K562 (cell line): ENCODE results near the gene GLUL. TPM values are rescaled to one million over a fixed set of nuclear protein-coding genes. Genes with fewer than 3 reads are reported as not detected.

Experiments used
- ATAC-seq: fragments of 200-7000 bp; cut with Tn5 transposase; 3 replicates; pipeline ENCODE4 v1.9.1; 2020; ENCODE audit warnings: moderate library complexity
- BruUV-seq: library from RNA; stranded (reverse); fragments of 400-500 nt; replicated peaks from 2 replicates; lab custom pipeline; 2021; lab: Mats Ljungman, UMichigan
- CTCF ChIA-PET: fragments of 300-600 bp; formaldehyde crosslinking; extraction: SDS; loops from one replicate; lab custom pipeline; 2021; ENCODE audit warnings: low intra/inter-chr PET ratio; lab: Yijun Ruan, JAX
- POLR2A ChIA-PET: fragments of 300-600, 350-650 bp; sonication (Branson Sonifier 250); formaldehyde crosslinking; extraction: SDS; loops from one replicate; lab custom pipeline; 2021; ENCODE audit warnings: antibody characterized with exemption, inconsistent platforms; lab: Yijun Ruan, JAX
- DNase-seq, 4 experiments: peaks; one replicate each; pipeline versions ENCODE4 v3.0.0 to v3.0.0-alpha.2; 2011 to 2018; ENCODE audit warnings: low spot score in 3 of 4, mixed read lengths in 3 of 4; ENCODE audit errors: extremely low read depth in 1 of 4
- FAIRE-seq: peaks from 2 replicates; lab custom pipeline; 2011; peaks lifted over from hg19 to GRCh38; lab: Jason Lieb, UNC
- H2AFZ ChIP-seq: 2 replicates; pipeline ENCODE4 v1.6.0; 2011; ENCODE audit warnings: low read depth, low read length, control low read depth, inconsistent platforms
- H3K27ac ChIP-seq: fragments of 200-600 bp; 3 replicates; pipeline ENCODE4 v1.8.0; 2011; ENCODE audit warnings: low read depth, mild to moderate bottlenecking, control low read depth, inconsistent platforms, low read length, moderate library complexity, mixed read lengths; ENCODE audit errors: extremely low read depth
- H3K27me3 ChIP-seq, 2 experiments: fragments of 300-600 bp in 1 of 2; 2 replicates in 1 of 2; 3 replicates in 1 of 2; pipeline versions ENCODE4 v1.6.0 to v1.8.0; 2011; ENCODE audit warnings: inconsistent platforms in 2 of 2, low read length in 2 of 2, mild to moderate bottlenecking in 1 of 2, mixed read lengths in 1 of 2, moderate library complexity in 1 of 2; ENCODE audit not compliant: control insufficient read depth in 2 of 2, insufficient read depth in 2 of 2
- H3K36me3 ChIP-seq: fragments of 300-600 bp; 3 replicates; pipeline ENCODE4 v1.8.0; 2011; ENCODE audit warnings: mild to moderate bottlenecking, low read length, inconsistent platforms; ENCODE audit not compliant: control insufficient read depth, insufficient read depth
- H3K4me1 ChIP-seq, 2 experiments: fragments of 200-600 bp in 1 of 2; replicated peaks in 1 of 2; 2 replicates in 1 of 2; 3 replicates in 1 of 2; pipeline versions ENCODE4 v1.5.1 to v1.8.0; 2011; ENCODE audit warnings: inconsistent platforms in 2 of 2, low read length in 2 of 2, mild to moderate bottlenecking in 1 of 2, mixed read lengths in 1 of 2, moderate library complexity in 1 of 2; ENCODE audit not compliant: control insufficient read depth in 2 of 2, insufficient read depth in 2 of 2
- H3K4me2 ChIP-seq: 2 replicates; pipeline ENCODE4 v1.6.1; 2011; ENCODE audit warnings: low read length, control low read depth, inconsistent platforms, mixed read lengths; ENCODE audit not compliant: insufficient read depth
- H3K4me3 ChIP-seq: fragments of 200-600 bp; sonication (generic), shearing (Covaris generic); 2 replicates; pipeline ENCODE4 v1.5.1; 2016; ENCODE audit warnings: control low read depth, inconsistent platforms
- H3K79me2 ChIP-seq: fragments of 200-600 bp; 3 replicates; pipeline ENCODE4 v1.8.0; 2011; ENCODE audit warnings: low read length, inconsistent platforms; ENCODE audit not compliant: control insufficient read depth, insufficient read depth
- H3K9ac ChIP-seq, 2 experiments: 2 replicates each; pipeline versions ENCODE4 v1.6.0 to v1.6.1; 2011; ENCODE audit warnings: low read depth in 2 of 2, low read length in 2 of 2, control low read depth in 1 of 2, inconsistent platforms in 1 of 2, mild to moderate bottlenecking in 1 of 2, mixed read lengths in 1 of 2; ENCODE audit not compliant: insufficient read depth in 1 of 2
- H3K9me1 ChIP-seq: one replicate; pipeline ENCODE4 v1.6.0; 2011; ENCODE audit warnings: inconsistent platforms, mild to moderate bottlenecking, low read length, moderate library complexity; ENCODE audit not compliant: control insufficient read depth, insufficient read depth
- H3K9me3 ChIP-seq: replicated peaks from 2 replicates; pipeline ENCODE4 v1.5.1; 2011; ENCODE audit warnings: low read depth, low read length, inconsistent platforms; ENCODE audit not compliant: control insufficient read depth, insufficient read depth
- H4K20me1 ChIP-seq: replicated peaks from 2 replicates; pipeline ENCODE4 v1.6.1; 2011; ENCODE audit warnings: low read length, inconsistent platforms, mixed read lengths; ENCODE audit not compliant: control insufficient read depth, insufficient read depth
- ADNP ChIP-seq: fragments of 200-800 bp; sonication (Bioruptor generic); IDR thresholded peaks from 2 replicates; pipeline ENCODE4 v1.6.1; 2016; ENCODE audit warnings: missing genetic modification characterization, missing compliant biosample characterization
- CEBPG ChIP-seq, 3 experiments: fragments of 200-800 bp in 1 of 3; sonication (Bioruptor generic) in 1 of 3; sonication (generic) in 1 of 3; formaldehyde crosslinking in 1 of 3; IDR thresholded peaks in 2 of 3; conservative IDR thresholded peaks in 1 of 3; 2 replicates each; pipeline versions ENCODE4 v1.6.1 to v1.8.0; 2016 to 2022; ENCODE audit warnings: missing compliant biosample characterization in 2 of 3, missing genetic modification characterization in 2 of 3, mild to moderate bottlenecking in 1 of 3, missing genetic modification reagents in 1 of 3
- KHSRP ChIP-seq: fragments of 450-650 bp; IDR thresholded peaks from 2 replicates; pipeline ENCODE4 v1.6.1; 2017
- L3MBTL2 ChIP-seq: fragments of 450-650 bp; IDR thresholded peaks from 2 replicates; pipeline ENCODE4 v1.6.1; 2016; ENCODE audit warnings: mild to moderate bottlenecking, moderate library complexity
- MCM7 ChIP-seq, 2 experiments: fragments of 450-650 bp; IDR thresholded peaks; 2 replicates each; pipeline ENCODE4 v1.6.1; 2016 to 2018
- MXI1 ChIP-seq: IDR thresholded peaks from 2 replicates; pipeline ENCODE4 v1.6.1; 2011; ENCODE audit warnings: low read depth, mild to moderate bottlenecking, improper control_type of control experiment, low read length
- NFIX ChIP-seq: fragments of 250-450 bp; sonication (Bioruptor Pico); IDR thresholded peaks from 2 replicates; pipeline ENCODE4 v1.4.0; 2020; ENCODE audit warnings: low read depth, mild to moderate bottlenecking, moderate library complexity
- NR4A1 ChIP-seq, 2 experiments: fragments of 250-450 bp in 1 of 2; fragments of 450-650 bp in 1 of 2; sonication (Bioruptor Pico) in 1 of 2; IDR thresholded peaks; 2 replicates each; pipeline versions ENCODE4 v1.4.0 to v1.6.1; 2016 to 2020; ENCODE audit warnings: mild to moderate bottlenecking in 2 of 2, missing compliant biosample characterization in 1 of 2, missing genetic modification characterization in 1 of 2, moderate library complexity in 1 of 2
- RBM15 ChIP-seq: fragments of 200-400 bp; formaldehyde crosslinking; IDR thresholded peaks from 2 replicates; pipeline ENCODE4 v1.6.1; 2018; ENCODE audit warnings: mild to moderate bottlenecking, low read length, moderate library complexity; ENCODE audit not compliant: insufficient read depth
- RBM34 ChIP-seq: fragments of 200-400 bp; formaldehyde crosslinking; IDR thresholded peaks from 2 replicates; pipeline ENCODE4 v1.6.1; 2018; ENCODE audit warnings: low read length, borderline replicate concordance; ENCODE audit not compliant: insufficient read depth
- SUPT5H ChIP-seq: fragments of 450-650 bp; IDR thresholded peaks from 2 replicates; pipeline ENCODE4 v1.6.1; 2016
- TBP ChIP-seq: optimal IDR thresholded peaks from 2 replicates; pipeline ENCODE3; 2011; ENCODE audit warnings: low read depth, low read length, improper control_type of control experiment
- TGIF2 ChIP-seq: sonication (generic); formaldehyde crosslinking; IDR thresholded peaks from 2 replicates; pipeline ENCODE4 v1.8.1; 2022; ENCODE audit warnings: mild to moderate bottlenecking, missing genetic modification reagents, moderate library complexity
- ZNF12 ChIP-seq: sonication (generic); formaldehyde crosslinking; IDR thresholded peaks from 2 replicates; pipeline ENCODE4 v1.4.0; 2020; ENCODE audit warnings: mild to moderate bottlenecking, missing genetic modification reagents
- ZNF146 ChIP-seq: IDR thresholded peaks from one replicate; pipeline ENCODE4 v1.6.1; 2018; ENCODE audit warnings: missing compliant biosample characterization; ENCODE audit not compliant: unreplicated experiment
- ZNF239 ChIP-seq: fragments of 250-450 bp; sonication (Bioruptor Pico); IDR thresholded peaks from 2 replicates; pipeline ENCODE4 v1.4.0; 2020; ENCODE audit warnings: mild to moderate bottlenecking
- ZNF717 ChIP-seq: fragments of 250-450 bp; sonication (Bioruptor Pico); IDR thresholded peaks from 2 replicates; pipeline ENCODE4 v1.5.0; 2021
- WGBS: fragments of 100-300 bp; shearing (Covaris generic); methylation state at CpG from one replicate; pipeline ENCODE4 v1.1.6; 2016; ENCODE audit warnings: low coverage, mixed read lengths; ENCODE audit not compliant: insufficient coverage; ENCODE audit errors: missing lambda C conversion rate; 5-methylcytosine and 5-hydroxymethylcytosine counted together
- in situ Hi-C: fragments of 300-500 bp; cut with MboI; formaldehyde crosslinking; loops from 4 replicates; pipeline ENCODE4 v1.15.0; 2018; ENCODE audit warnings: inconsistent platforms, mixed read lengths
- intact Hi-C: fragments of 100-400 bp; cut with micrococcal nuclease; formaldehyde crosslinking; loops from 2 replicates; pipeline ENCODE4 v1.14.2; 2022
- polyA plus RNA-seq, 8 experiments: library from polyadenylated mRNA; depleted of rRNA in 4 of 8; stranded (reverse) in 5 of 8; unstranded in 3 of 8; fragments of >200 nt; fragmentation: Nextera tagmentation in 2 of 8; fragmentation: Illumina TruSeq in 1 of 8; extraction: Ambion mirVana in 2 of 8; extraction: Trizol in 1 of 8; gene quantifications; 2 replicates each; pipeline versions ENCODE4 v1.2.1 to v1.2.3, GENCODE V29; 2011 to 2014; ENCODE audit warnings: inconsistent platforms in 1 of 8, missing spikeins in 1 of 8
- total RNA-seq, 7 experiments: library from RNA; depleted of rRNA in 6 of 7; stranded (reverse); fragments of >200 nt in 6 of 7; fragmentation: Illumina TruSeq in 2 of 7; extraction: Trizol in 2 of 7; gene quantifications; 2 replicates each; pipeline versions ENCODE4 v1.2.1 to v1.2.3, GENCODE V29; 2011 to 2021; ENCODE audit warnings: low replicate concordance in 1 of 7
- TF ChIP-seq, protein P1 (sequence below), 3 experiments: IDR thresholded peaks in 2 of 3; conservative IDR thresholded peaks in 1 of 3; 2 replicates each; pipeline ENCODE4 v1.5.1; 2011 to 2012; ENCODE audit warnings: low read length in 3 of 3, mild to moderate bottlenecking in 3 of 3, control low read depth in 2 of 3, improper control_type of control experiment in 1 of 3, inconsistent platforms in 1 of 3, low read depth in 1 of 3, mixed read lengths in 1 of 3, moderate library complexity in 1 of 3; ENCODE audit not compliant: insufficient read depth in 2 of 3
- TF ChIP-seq, protein P2 (sequence below): sonication (generic); formaldehyde crosslinking; IDR thresholded peaks from 2 replicates; pipeline ENCODE4 v1.8.0; 2022; ENCODE audit warnings: mild to moderate bottlenecking, missing genetic modification reagents

GLUL gene
- total and polyA plus RNA-seq, 9 of the 15 experiments (the other 6 are each of a cell fraction or from before 2014, with no cell fraction given) = 1,088 to 4,222 (median 1,338) TPM

DNA sequence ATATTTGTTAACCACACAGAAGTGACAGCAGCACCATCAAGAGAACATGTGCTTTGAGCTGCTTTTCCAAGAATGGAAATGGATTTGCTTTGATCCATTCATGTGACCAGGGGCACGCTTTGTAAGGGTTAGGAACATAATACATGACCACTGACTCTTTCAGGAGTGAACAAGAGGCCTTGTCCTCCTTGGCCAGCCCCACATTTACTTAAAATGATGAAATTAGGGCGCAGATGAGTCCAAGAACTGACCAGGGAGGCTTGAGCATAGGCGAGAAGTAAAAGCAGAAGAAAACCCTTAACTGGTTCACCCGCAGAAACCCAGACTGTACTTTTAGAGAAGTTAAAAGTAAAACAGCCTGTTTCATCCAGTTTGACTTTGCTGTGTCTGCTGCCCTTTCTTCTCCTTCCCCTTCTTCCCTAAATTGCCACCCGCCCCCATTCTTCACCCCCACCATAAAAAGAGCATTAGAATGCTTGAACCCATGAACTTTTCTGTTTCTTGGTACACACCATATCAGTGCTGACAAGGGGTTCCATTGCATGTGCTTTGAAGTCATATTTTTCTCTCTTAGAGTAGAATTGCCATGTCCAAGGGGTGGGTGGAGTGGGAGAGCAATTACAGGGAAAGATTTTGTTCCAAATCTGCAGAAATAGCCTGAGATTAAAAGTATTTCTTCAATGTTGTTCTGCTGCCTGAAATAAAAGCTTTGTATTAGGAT lies 2.6 kb upstream of the GLUL start:
- DNase-seq (no peak), ATAC-seq (no peak), FAIRE-seq (no peak)
- intact Hi-C loops (loop anchor here (5.0 kb wide), 1 partner anchor 398 kb away; no protein-coding TSS in a partner anchor), in situ Hi-C loops (loop anchor here (5.0 kb wide), 1 partner anchor 92 kb away; no protein-coding TSS in a partner anchor)
- no TSS peak for BruUV-seq
- Histone ChIP-seq H3K36me3 (peaks cover 16% of the 10 kb centered on the region), H4K20me1 (peaks cover 16% of the 10 kb centered on the region), H3K79me2 (peaks cover 38% of the 10 kb centered on the region), H2AFZ (peak overlapping the region; percentile 82), H3K9me3 (no peaks in the 10 kb centered on the region), H3K9me1 (no peaks in the 10 kb centered on the region), H3K4me2 (peak overlapping the region; percentile 10; the same call in 1 of the 2 replicates), H3K9ac (peak overlapping the region in 1 of 2 experiments; percentile 3; a peak in 1 of 4 replicates), H3K27me3 (no peaks in the 10 kb centered on the region), H3K4me1 (peaks cover 13 to 31% of the 10 kb centered on the region in 2 experiments; a peak in 4 of 5 replicates), H3K27ac (peak overlapping the region; percentile 50; the same call in 2 of the 3 replicates), H3K4me3 (no peak overlapping the region)
- ChIA-PET CTCF (interaction anchor here (3.9 kb wide), 1 partner anchor 252 kb away, joined by 53 read pairs; no protein-coding TSS in a partner anchor), POLR2A (interaction anchor here (1.2 to 8.0 kb wide), 4 partner anchors 12 to 252 kb away, joined by 3 to 137 read pairs (median 10); no protein-coding TSS in a partner anchor)
- WGBS = 31% methylated on average over 5 of the region's 5 CpGs
- TF ChIP-seq, protein P1, sequence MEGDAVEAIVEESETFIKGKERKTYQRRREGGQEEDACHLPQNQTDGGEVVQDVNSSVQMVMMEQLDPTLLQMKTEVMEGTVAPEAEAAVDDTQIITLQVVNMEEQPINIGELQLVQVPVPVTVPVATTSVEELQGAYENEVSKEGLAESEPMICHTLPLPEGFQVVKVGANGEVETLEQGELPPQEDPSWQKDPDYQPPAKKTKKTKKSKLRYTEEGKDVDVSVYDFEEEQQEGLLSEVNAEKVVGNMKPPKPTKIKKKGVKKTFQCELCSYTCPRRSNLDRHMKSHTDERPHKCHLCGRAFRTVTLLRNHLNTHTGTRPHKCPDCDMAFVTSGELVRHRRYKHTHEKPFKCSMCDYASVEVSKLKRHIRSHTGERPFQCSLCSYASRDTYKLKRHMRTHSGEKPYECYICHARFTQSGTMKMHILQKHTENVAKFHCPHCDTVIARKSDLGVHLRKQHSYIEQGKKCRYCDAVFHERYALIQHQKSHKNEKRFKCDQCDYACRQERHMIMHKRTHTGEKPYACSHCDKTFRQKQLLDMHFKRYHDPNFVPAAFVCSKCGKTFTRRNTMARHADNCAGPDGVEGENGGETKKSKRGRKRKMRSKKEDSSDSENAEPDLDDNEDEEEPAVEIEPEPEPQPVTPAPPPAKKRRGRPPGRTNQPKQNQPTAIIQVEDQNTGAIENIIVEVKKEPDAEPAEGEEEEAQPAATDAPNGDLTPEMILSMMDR (IDR thresholded peaks at IDR 0.05 in 2 of 3, conservative IDR thresholded peaks at IDR 0.05 in 1 of 3; ENCODE audit: insufficient read depth in 2 of 3, low read depth in 1 of 3, low read length in 3 of 3) = no peak
- TF ChIP-seq MCM7 (IDR thresholded peaks at IDR 0.05) (no peak), NFIX (CRISPR knock-in tag) (no peak), NR4A1 (CRISPR knock-in tag; IDR thresholded peaks at IDR 0.05) (no peak), NR4A1 (tag; IDR thresholded peaks at IDR 0.05) (no peak), ZNF717 (CRISPR knock-in tag) (no peak), TBP (no peak), MXI1 (no peak), ZNF12 (CRISPR knock-in tag) (no peak), KHSRP (no peak), RBM15 (no peak), ZNF239 (CRISPR knock-in tag) (0 out of 2 replicates have a peak, but pooled peaks have one; percentile 17), RBM34 (no peak), L3MBTL2 (peak; percentile 49), ADNP (tag) (no peak), CEBPG (CRISPR knock-in tag; IDR thresholded peaks at IDR 0.05) (0 out of 2 replicates have a peak, but pooled peaks have one; percentile 14), CEBPG (tag; conservative IDR thresholded peaks at IDR 0.05 in 1 of 2, IDR thresholded peaks at IDR 0.05 in 1 of 2) (no peak), TGIF2 (CRISPR knock-in tag) (no peak), ZNF146 (CRISPR knock-in tag) (no peak), SUPT5H (no peak)
- TF ChIP-seq, protein P2, sequence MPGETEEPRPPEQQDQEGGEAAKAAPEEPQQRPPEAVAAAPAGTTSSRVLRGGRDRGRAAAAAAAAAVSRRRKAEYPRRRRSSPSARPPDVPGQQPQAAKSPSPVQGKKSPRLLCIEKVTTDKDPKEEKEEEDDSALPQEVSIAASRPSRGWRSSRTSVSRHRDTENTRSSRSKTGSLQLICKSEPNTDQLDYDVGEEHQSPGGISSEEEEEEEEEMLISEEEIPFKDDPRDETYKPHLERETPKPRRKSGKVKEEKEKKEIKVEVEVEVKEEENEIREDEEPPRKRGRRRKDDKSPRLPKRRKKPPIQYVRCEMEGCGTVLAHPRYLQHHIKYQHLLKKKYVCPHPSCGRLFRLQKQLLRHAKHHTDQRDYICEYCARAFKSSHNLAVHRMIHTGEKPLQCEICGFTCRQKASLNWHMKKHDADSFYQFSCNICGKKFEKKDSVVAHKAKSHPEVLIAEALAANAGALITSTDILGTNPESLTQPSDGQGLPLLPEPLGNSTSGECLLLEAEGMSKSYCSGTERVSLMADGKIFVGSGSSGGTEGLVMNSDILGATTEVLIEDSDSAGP = no peak
